Uterus (tissue), 4 donors: ENCODE data around the gene CLSTN3. TPM values are rescaled to one million over a fixed set of nuclear protein-coding genes. Genes with fewer than 3 reads are reported as not detected.

ENCODE experiments used
- DNase-seq, 2 donors: peaks; one replicate each; pipeline ENCODE4 v3.0.0-alpha.2; 2019 to 2020
- H3K27ac ChIP-seq, 2 donors: fragments of 200-600 bp; sonication (generic); 1 replicate in 1 of 2; 2 replicates in 1 of 2; pipeline ENCODE4 v1.5.1; 2016 to 2018
- H3K27me3 ChIP-seq, 2 donors: fragments of 200-600 bp; sonication (generic); one replicate each; pipeline ENCODE4 v1.5.1; 2018 to 2019; ENCODE audit warnings: control low read depth in 1 of 2
- H3K36me3 ChIP-seq, 2 donors: fragments of 200-600 bp; sonication (generic); one replicate each; pipeline ENCODE4 v1.5.1; 2019; ENCODE audit warnings: control low read depth in 1 of 2
- H3K4me1 ChIP-seq, 2 donors: fragments of 200-600 bp; sonication (generic); one replicate each; pipeline ENCODE4 v1.5.1; 2018 to 2019; ENCODE audit warnings: control low read depth in 1 of 2
- H3K4me3 ChIP-seq, 2 donors: fragments of 200-600 bp; sonication (generic); 1 replicate in 1 of 2; 2 replicates in 1 of 2; pipeline ENCODE4 v1.5.1; 2018 to 2019; ENCODE audit warnings: mild to moderate bottlenecking in 1 of 2
- H3K9me3 ChIP-seq, 2 donors: fragments of 200-600 bp; sonication (generic); one replicate each; pipeline ENCODE4 v1.5.1; 2019; ENCODE audit warnings: control low read depth in 1 of 2
- POLR2A ChIP-seq, 2 donors: fragments of 450-650 bp; IDR thresholded peaks; one replicate each; pipeline ENCODE4 v1.6.1; 2016; ENCODE audit warnings: antibody characterized with exemption in 2 of 2, mild to moderate bottlenecking in 1 of 2, moderate library complexity in 1 of 2
- intact Hi-C: fragments of 100-400 bp; cut with DNase I; formaldehyde crosslinking; loops from one replicate; pipeline ENCODE4 v1.15.1; 2023; ENCODE audit warnings: low total_unique reads
- total RNA-seq, 4 donors: library from RNA; depleted of rRNA in 3 of 4; stranded (reverse); fragments of >200 nt in 3 of 4; gene quantifications; one replicate each; pipeline versions ENCODE4 v1.1.0 to v1.2.4, GENCODE V29; 2014 to 2023
- TF ChIP-seq, protein P1 (sequence below), 4 experiments: fragments of 200-600 bp in 2 of 4; fragments of 450-650 bp in 2 of 4; sonication (generic) in 2 of 4; IDR thresholded peaks; one replicate each; pipeline ENCODE4 v1.5.1; 2016 to 2019; ENCODE audit warnings: antibody characterized with exemption in 4 of 4, mild to moderate bottlenecking in 2 of 4, moderate library complexity in 1 of 4
- donor health status: DM: yes; HTN: yes; CAD: no.

CLSTN3 gene
- total RNA-seq, 4 donors from 2014 or later, result 48.1 to 113 (median 94.7) TPM

DNA sequence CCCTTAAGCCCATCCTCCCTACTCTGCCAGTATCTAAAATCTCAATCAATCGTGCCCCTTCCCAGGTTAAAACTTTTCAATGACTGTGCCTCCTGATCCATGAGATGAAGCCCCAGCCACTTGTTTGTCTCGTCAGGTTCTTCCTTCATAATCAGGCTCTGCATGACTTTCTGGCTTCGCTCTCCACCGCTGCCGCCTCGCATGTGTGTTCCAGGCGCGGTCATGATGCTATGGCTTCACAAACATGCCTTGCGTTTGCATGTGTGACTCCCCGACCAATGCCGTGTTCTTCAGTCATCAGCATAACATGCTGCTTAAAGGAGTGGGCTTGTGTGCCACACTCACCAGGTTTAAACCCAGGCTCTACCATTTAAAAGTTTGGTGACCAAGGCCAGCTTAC is 16.2 kb upstream of the CLSTN3 start:
- no peaks in the 10 kb centered on the region for H3K9me3 ChIP-seq
- TF ChIP-seq, protein P1, sequence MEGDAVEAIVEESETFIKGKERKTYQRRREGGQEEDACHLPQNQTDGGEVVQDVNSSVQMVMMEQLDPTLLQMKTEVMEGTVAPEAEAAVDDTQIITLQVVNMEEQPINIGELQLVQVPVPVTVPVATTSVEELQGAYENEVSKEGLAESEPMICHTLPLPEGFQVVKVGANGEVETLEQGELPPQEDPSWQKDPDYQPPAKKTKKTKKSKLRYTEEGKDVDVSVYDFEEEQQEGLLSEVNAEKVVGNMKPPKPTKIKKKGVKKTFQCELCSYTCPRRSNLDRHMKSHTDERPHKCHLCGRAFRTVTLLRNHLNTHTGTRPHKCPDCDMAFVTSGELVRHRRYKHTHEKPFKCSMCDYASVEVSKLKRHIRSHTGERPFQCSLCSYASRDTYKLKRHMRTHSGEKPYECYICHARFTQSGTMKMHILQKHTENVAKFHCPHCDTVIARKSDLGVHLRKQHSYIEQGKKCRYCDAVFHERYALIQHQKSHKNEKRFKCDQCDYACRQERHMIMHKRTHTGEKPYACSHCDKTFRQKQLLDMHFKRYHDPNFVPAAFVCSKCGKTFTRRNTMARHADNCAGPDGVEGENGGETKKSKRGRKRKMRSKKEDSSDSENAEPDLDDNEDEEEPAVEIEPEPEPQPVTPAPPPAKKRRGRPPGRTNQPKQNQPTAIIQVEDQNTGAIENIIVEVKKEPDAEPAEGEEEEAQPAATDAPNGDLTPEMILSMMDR (IDR thresholded peaks at IDR 0.05), result no peak
- no peak for TF ChIP-seq POLR2A (IDR thresholded peaks at IDR 0.05)
- no peaks in the 10 kb centered on the region for H3K27me3 ChIP-seq
- no peak overlapping the region for H3K27ac ChIP-seq
- H3K36me3 ChIP-seq, result no peaks in the 10 kb centered on the region
- DNase-seq, result peak in 1 of 2 donors; percentile 14
- H3K4me1 ChIP-seq, result no peaks in the 10 kb centered on the region
- no peak overlapping the region for H3K4me3 ChIP-seq
- intact Hi-C loops, result loop anchor here (10.0 kb wide), 1 partner anchor 169 kb away; the partner anchor contains the start of genes C12orf57 and RNU7-1

DNA sequence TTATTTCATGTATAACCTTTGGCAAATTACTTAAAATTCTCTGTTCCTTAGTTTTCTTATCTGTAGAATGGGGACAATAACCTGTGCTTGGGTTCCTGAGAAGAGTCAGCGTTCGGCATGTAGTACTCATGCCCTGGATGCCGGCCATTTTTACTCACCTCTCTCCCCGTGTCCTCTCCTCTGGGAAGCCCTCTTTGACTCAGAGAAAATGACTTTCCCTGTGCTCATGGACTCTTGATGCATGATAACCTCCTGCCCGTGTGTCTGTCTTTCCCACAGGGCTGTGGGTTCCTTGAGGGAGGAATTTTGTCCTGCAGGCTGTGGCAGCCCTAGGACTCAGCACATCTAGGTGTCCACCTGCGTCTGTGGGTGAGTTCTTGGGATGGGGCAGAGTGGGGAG is 15.3 kb upstream of the CLSTN3 start:
- intact Hi-C loops, result loop anchor here (10.0 kb wide), 1 partner anchor 170 kb away; the partner anchor contains the start of genes C12orf57 and RNU7-1
- no peak overlapping the region for H3K4me3 ChIP-seq
- H3K36me3 ChIP-seq, result no peaks in the 10 kb centered on the region
- no peak for DNase-seq
- no peaks in the 10 kb centered on the region for H3K4me1 ChIP-seq
- no peak overlapping the region for H3K27ac ChIP-seq
- H3K9me3 ChIP-seq, result no peaks in the 10 kb centered on the region
- no peak for TF ChIP-seq POLR2A (IDR thresholded peaks at IDR 0.05)
- TF ChIP-seq, protein P1 (IDR thresholded peaks at IDR 0.05), result no peak
- H3K27me3 ChIP-seq, result no peaks in the 10 kb centered on the region

DNA sequence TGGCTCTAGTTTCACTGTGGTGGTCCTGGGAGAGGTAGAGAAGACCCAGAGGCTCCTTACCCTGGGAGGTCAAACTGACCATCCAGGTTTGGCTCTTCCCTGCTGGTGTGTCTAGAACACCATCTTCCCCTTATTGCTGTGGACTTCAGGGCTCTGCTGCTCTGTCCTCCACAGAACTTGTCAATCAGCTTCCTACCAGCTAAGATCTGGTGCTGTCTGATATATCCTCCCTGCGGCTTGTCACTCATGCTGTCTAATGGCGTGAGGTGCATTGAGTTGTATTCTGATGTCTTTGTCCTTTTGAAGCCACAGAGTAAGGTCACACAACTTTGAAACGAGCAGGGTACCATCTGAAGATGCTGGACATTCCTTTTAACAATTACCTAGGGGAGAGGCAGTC is 14.0 kb upstream of the CLSTN3 start:
- TF ChIP-seq POLR2A (IDR thresholded peaks at IDR 0.05), result no peak
- TF ChIP-seq, protein P1 (IDR thresholded peaks at IDR 0.05), result no peak
- Histone ChIP-seq H3K9me3 (no peaks in the 10 kb centered on the region), H3K27me3 (no peaks in the 10 kb centered on the region), H3K4me3 (no peak overlapping the region), H3K36me3 (no peaks in the 10 kb centered on the region), H3K4me1 (no peaks in the 10 kb centered on the region), H3K27ac (no peak overlapping the region)
- intact Hi-C loops, result loop anchor here (10.0 kb wide), 1 partner anchor 171 kb away; the partner anchor contains the start of genes C12orf57 and RNU7-1
- no peak for DNase-seq

DNA sequence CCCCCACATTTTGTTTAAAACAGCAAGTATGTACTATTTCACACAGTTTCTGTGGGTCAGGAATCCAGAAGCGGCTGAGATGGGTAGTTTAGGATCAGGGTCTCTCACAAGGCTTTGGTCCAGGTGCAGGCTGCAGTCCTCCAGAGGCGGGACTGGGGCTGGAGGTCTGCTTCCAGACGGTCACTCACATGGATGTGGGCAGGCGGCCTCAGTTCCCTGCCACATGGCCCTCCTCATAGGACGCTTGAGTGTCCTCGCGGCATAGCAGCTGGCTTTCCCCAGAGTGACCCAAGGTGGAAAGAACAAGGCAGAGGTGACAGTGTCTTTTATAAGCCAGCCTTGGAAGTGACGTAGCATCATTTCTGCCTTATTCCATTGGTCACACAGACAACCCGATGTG is 13.3 kb upstream of the CLSTN3 start:
- no peak overlapping the region for H3K4me3 ChIP-seq
- no peaks in the 10 kb centered on the region for H3K36me3 ChIP-seq
- intact Hi-C loops, result loop anchor here (10.0 kb wide), 1 partner anchor 172 kb away; the partner anchor contains the start of genes C12orf57 and RNU7-1
- no peak overlapping the region for H3K27ac ChIP-seq
- no peaks in the 10 kb centered on the region for H3K9me3 ChIP-seq
- no peak for TF ChIP-seq POLR2A (IDR thresholded peaks at IDR 0.05)
- TF ChIP-seq, protein P1 (IDR thresholded peaks at IDR 0.05), result no peak
- DNase-seq, result no peak
- no peaks in the 10 kb centered on the region for H3K27me3 ChIP-seq
- no peaks in the 10 kb centered on the region for H3K4me1 ChIP-seq

DNA sequence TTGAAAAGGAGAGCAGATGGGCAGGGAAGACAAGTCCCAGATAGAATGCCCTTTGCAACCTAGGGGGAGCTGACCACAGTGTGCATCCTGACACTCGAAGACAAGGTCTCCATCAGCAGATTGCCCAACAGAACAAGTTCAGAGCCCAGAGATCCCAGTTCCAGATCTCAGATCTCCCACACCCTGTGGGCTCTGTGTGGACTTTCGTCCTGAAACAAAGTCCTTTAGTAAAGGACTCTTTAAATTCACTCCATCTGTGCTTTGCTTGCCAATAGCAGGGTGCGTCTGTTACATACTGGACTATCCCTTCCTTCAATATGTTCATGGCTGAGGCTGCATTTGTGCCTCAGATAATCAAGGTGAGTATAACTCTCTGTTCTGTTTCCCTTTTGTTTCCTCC is 12.5 kb upstream of the CLSTN3 start:
- Histone ChIP-seq H3K27me3 (no peaks in the 10 kb centered on the region), H3K9me3 (no peaks in the 10 kb centered on the region), H3K27ac (no peak overlapping the region), H3K4me1 (no peaks in the 10 kb centered on the region), H3K4me3 (no peak overlapping the region), H3K36me3 (no peaks in the 10 kb centered on the region)
- intact Hi-C loops, result loop anchor here (10.0 kb wide), 1 partner anchor 173 kb away; the partner anchor contains the start of genes C12orf57 and RNU7-1
- TF ChIP-seq, protein P1 (IDR thresholded peaks at IDR 0.05), result no peak
- no peak for TF ChIP-seq POLR2A (IDR thresholded peaks at IDR 0.05)
- no peak for DNase-seq
